Astrocyte of the cerebellum (primary cell): ENCODE measurements around the gene IGF2BP2.
"Not testable (repeated sequence)": the region's sequence is repeated elsewhere in the genome, so short reads cannot be mapped to it uniquely, and the experiment has no call there.

Source experiments
- DNase-seq: peaks from one replicate; pipeline ENCODE4 v3.0.0-alpha.2; 2011; ENCODE audit warnings: low read depth
- H3K4me3 ChIP-seq: 2 replicates; pipeline ENCODE4 v1.5.1; 2011; ENCODE audit warnings: mild to moderate bottlenecking, low read depth, low read length, moderate library complexity
- in situ Hi-C: cut with HindIII; loops from 2 replicates; pipeline ENCODE4 v1.10.0; 2017; ENCODE audit warnings: low sequenced_read_pairs
- TF ChIP-seq, protein P1 (sequence below): IDR thresholded peaks from 2 replicates; pipeline ENCODE4 v1.5.1; 2012; ENCODE audit warnings: low read length, low read depth, moderate library complexity, mild to moderate bottlenecking; ENCODE audit errors: missing control alignments

Gene IGF2BP2

DNA sequence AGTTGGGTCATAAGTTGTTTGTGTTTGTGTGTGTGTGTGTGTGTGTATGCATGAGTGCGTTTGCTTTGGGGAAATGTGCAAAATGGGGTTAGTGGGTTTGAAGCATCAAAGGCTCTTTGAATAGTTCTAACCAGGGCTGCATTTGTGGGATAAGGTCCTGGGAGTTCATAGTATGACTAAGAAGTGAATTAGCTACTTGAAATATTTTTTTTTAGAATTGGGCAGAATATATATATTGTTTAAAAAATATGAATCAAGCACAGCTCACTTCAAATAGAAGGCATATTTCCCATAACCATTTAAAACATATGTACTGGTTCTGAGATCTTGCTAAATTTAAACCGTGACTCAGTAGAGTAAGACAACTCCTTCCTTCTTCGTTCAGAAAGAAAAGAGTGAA lies 43.1 kb downstream of the IGF2BP2 start:
- TF ChIP-seq, protein P1, sequence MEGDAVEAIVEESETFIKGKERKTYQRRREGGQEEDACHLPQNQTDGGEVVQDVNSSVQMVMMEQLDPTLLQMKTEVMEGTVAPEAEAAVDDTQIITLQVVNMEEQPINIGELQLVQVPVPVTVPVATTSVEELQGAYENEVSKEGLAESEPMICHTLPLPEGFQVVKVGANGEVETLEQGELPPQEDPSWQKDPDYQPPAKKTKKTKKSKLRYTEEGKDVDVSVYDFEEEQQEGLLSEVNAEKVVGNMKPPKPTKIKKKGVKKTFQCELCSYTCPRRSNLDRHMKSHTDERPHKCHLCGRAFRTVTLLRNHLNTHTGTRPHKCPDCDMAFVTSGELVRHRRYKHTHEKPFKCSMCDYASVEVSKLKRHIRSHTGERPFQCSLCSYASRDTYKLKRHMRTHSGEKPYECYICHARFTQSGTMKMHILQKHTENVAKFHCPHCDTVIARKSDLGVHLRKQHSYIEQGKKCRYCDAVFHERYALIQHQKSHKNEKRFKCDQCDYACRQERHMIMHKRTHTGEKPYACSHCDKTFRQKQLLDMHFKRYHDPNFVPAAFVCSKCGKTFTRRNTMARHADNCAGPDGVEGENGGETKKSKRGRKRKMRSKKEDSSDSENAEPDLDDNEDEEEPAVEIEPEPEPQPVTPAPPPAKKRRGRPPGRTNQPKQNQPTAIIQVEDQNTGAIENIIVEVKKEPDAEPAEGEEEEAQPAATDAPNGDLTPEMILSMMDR, result no peak
- no peak overlapping the region for H3K4me3 ChIP-seq
- in situ Hi-C loops, result no loop called here
- peak; percentile 83 for DNase-seq

GRCh38 chr3:185779461-185779860 lies 45.4 kb downstream of the IGF2BP2 start:
- in situ Hi-C loops, result no loop called here
- no peak overlapping the region for H3K4me3 ChIP-seq
- TF ChIP-seq, protein P1, result no peak
- DNase-seq, result peak; percentile 27

DNA sequence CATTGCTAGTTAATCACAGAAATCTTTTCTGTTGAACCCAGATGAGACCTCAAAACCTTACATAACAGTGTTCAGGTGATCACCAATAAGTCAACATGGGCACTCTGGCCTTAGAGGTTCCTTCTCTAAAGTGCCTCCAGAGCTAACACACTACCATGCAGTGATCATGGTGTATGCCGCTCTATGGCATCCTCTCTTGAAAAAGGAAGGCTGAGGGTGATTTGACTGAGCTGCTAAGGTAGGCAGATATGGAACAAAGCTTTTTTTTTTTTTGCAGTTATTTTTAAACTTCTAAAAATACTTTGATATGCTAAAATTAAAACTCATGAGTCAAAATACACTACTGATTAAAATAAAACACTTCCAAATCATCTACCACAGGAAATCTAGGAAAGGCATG lies 46.0 kb downstream of the IGF2BP2 start:
- in situ Hi-C loops, result no loop called here
- no peak overlapping the region for H3K4me3 ChIP-seq
- no peak for DNase-seq
- TF ChIP-seq, protein P1, result no peak

DNA sequence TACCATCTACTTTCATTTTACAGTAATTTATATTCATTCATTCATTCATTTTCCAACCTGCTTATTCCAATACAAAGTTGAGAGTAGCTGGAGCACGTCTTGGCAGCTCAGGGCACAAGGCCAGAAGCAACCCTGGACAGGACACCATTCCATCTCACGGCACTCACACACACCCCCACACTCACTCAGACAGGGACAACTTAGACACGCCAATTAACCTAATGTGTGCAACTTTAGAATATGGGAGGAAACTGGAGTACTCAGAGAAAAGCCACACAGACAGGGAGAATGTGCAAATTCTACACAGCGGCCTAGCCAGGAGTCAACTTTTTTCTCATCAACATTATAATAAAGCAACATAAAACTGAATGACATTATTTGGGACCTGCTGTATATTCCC lies 46.7 kb downstream of the IGF2BP2 start:
- DNase-seq, result no peak
- in situ Hi-C loops, result no loop called here
- no peak overlapping the region for H3K4me3 ChIP-seq
- TF ChIP-seq, protein P1, result no peak

DNA sequence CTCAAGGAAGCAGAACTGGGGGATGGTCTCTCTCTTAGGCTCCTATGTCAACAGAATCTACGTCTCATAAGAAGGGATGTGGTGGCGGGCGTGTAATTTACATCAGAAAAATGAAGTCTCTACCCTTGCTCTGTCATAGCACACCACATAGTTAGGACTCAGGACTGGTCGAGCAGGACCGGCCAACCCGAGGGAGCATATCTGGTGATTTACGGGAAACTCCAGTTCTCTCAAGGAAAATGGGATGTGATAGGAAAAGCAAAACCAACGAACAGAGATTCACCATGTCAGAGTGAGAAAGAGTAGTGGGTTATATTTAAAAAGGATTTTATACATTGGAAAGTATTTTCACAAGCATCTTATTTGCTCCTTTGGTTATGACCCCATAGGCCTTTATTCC lies 54.7 kb downstream of the IGF2BP2 start:
- no peak overlapping the region for H3K4me3 ChIP-seq
- in situ Hi-C loops, result no loop called here
- TF ChIP-seq, protein P1, result no peak
- DNase-seq, result no peak

GRCh38 chr3:185768578-185768982 lies 56.3 kb downstream of the IGF2BP2 start:
- TF ChIP-seq, protein P1, result peak; percentile 61
- DNase-seq, result peak; percentile 45
- H3K4me3 ChIP-seq, in situ Hi-C loops: not testable (repeated sequence)

DNA sequence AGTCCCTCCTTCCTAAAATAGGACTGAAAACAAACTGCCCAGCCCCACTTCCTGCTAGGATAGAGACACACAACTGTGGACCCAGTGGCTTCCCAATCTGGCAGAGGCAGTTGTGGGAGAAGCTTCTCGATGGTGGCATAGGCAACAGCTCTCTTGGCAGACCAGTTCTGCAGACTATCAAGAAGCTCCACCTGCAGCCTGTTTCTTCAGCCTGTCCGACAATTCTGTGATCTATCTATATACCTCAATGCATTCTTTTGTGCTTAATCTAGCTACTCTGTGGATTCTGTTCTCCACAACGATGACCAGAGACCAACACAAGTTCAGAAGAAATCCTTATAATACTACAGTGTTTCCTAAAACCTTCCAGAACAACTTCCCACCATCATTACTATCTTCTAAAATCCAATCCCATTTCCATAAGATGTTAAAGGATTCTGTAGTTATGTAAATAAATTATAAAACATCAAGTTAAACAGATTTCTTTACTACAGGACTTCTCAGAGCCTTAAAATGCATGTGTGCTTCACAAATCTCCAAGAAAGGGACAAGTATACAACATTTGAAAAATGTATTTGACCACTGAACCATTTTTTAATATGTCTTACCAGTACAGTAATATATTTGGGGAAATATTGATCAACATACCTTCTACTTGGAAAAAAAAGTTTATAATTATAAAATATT lies 57.7 kb downstream of the IGF2BP2 start:
- in situ Hi-C loops, result no loop called here
- TF ChIP-seq, protein P1, result no peak
- DNase-seq, result no peak
- H3K4me3 ChIP-seq, result no peak overlapping the region
